A549 treated with CORT108297 at 1 μM for 4 hours (cell line): ENCODE measurements around the gene LEMD1. TPM values are rescaled to one million over a fixed set of nuclear protein-coding genes. Genes with fewer than 3 reads are reported as not detected.

Experiments
- total RNA-seq: library from RNA; stranded (reverse); fragments of 200-300 nt; extraction: Qiagen RNA extraction; gene quantifications from 5 replicates; pipeline ENCODE4 v1.2.3, GENCODE V29; 2022

LEMD1 gene
- total RNA-seq = not detected in 5 replicates

DNA sequence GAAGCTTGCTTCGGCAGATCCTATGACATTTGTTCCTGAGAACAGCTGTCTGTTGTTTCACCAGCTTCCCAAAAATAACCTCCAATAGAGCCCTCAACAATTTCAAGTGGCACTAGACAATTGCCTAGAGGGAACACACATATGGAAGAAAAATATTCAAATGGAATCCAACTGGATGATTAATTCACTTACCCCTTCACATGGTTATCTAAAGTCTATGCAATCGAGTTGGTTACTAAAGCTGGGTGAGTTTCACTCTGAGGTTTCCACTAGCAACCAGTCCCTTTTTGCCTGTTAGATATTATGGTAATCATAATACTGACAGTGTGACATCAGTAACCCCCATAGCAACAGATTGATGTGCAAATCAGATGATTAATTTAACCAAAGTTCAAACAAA is at the start of gene LEMD1:
Gene LEMD1 (minus strand): TSS at position 259 of the 400 bp plus-strand sequence. CDS start 1,520 bp downstream, outside the sequence.

DNA sequence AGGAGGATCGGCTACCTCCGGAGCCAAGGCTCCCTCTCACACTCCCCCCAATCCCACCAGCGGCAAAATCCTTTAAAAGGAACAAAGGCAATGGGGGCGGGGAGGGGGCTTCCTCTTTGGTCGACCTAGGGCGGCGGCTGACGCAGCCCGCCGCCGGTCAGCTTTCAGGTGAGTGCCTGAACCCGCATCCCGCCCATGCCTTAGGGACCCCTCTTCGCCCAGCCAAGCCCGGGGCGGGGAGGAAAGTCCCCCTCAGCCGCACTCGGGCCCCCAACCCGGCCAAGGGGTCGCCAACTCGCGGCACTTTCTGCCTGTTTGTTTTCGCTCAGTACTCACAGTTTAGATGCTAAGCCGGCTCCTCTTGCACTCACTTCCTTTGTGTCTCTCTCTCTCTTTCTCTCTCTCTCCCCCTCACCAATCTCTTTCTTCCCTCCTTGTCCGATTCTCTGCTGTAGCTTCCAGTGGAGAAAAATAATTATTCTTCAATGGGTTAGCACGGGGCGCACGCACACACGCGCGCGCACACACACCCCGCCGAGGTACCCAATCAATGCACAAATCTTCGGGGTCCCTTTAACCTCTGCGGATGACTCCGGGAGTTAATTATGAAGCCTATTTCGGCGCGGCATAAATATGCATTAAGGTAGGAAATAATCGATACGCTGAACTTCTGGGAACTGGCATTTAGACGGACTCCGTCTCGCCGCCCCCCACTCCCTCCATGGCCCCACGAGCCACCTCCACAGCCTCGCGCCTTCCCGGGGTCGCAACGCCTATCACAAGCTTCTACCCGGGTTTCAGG is 33.9 kb upstream of the LEMD1 start, which contains the start of gene BLACAT1:
Gene BLACAT1 (minus strand): TSS at position 465 of the 802 bp plus-strand sequence.

GRCh38 chr1:205356440-205357139 is 65.3 kb downstream of the LEMD1 start, which contains the start of gene KLHDC8A:
Gene KLHDC8A (minus strand): TSS chr1:205356922. CDS start chr1:205343604, 13,318 bp downstream.

Other genes with a start within 250 kb of the LEMD1 start
- gene DSTYK, start 210.4 kb downstream of the LEMD1 start, total RNA-seq = 7.7 to 10.6 TPM (median 9.1 TPM) in 5 replicates
- gene TMCC2, start 194.1 kb downstream of the LEMD1 start, total RNA-seq = 2.4 to 2.8 TPM (median 2.6 TPM) in 5 replicates
- gene NUAK2, start 100.3 kb downstream of the LEMD1 start, total RNA-seq = 28.8 to 35.2 TPM (median 32.9 TPM) in 5 replicates
- 0.47 to 0.76 TPM (median 0.66 TPM) in 5 replicates for gene KLHDC8A, start 65.1 kb downstream of the LEMD1 start, total RNA-seq
- 0.02 TPM in 1 of 5 replicates, not detected in the others for gene BLACAT1, start 34.0 kb upstream of the LEMD1 start, total RNA-seq
- 0.55 to 1.5 TPM (median 0.89 TPM) in 5 replicates for gene CDK18, start 82.6 kb upstream of the LEMD1 start, total RNA-seq
- gene ELK4, start 210.0 kb upstream of the LEMD1 start, total RNA-seq = 6.2 to 6.9 TPM (median 6.5 TPM) in 5 replicates